Keratinocyte (primary cell): ENCODE data around the gene ALOX5AP. TPM values are rescaled to one million over a fixed set of nuclear protein-coding genes. Genes with fewer than 3 reads are reported as not detected.
A peak's percentile ranks its signal among the peaks of the same experiment; 100 is the strongest.

ENCODE experiments used
- DNase-seq: peaks from one replicate; pipeline ENCODE4 v3.0.0-alpha.2; 2011; ENCODE audit warnings: low read depth, missing footprints, low spot score
- FAIRE-seq: peaks from 2 replicates; lab custom pipeline; 2011; peaks lifted over from hg19 to GRCh38; lab: Jason Lieb, UNC
- H2AFZ ChIP-seq: 2 replicates; pipeline ENCODE4 v1.6.0; 2012; ENCODE audit warnings: low read length, control low read depth, inconsistent platforms; ENCODE audit not compliant: control insufficient read depth
- H3K27ac ChIP-seq: 2 replicates; pipeline ENCODE4 v1.5.1; 2011; ENCODE audit warnings: low read length; ENCODE audit not compliant: control insufficient read depth, insufficient read depth
- H3K27me3 ChIP-seq: 3 replicates; pipeline ENCODE4 v1.6.0; 2011; ENCODE audit warnings: low read length; ENCODE audit not compliant: control insufficient read depth, insufficient read depth; ENCODE audit errors: extremely low read depth
- H3K36me3 ChIP-seq, 2 experiments: 2 replicates in 1 of 2; 3 replicates in 1 of 2; pipeline ENCODE4 v1.5.1; 2011; ENCODE audit warnings: low read length in 2 of 2, mild to moderate bottlenecking in 1 of 2; ENCODE audit not compliant: control insufficient read depth in 2 of 2, insufficient read depth in 2 of 2; ENCODE audit errors: extremely low read depth in 1 of 2
- H3K4me1 ChIP-seq: 3 replicates; pipeline ENCODE4 v1.5.1; 2011; ENCODE audit warnings: low read length; ENCODE audit not compliant: control insufficient read depth, insufficient read depth; ENCODE audit errors: extremely low read depth
- H3K4me2 ChIP-seq: 3 replicates; pipeline ENCODE4 v1.6.0; 2011; ENCODE audit warnings: low read depth, low read length; ENCODE audit not compliant: control insufficient read depth, insufficient read depth; ENCODE audit errors: extremely low read depth
- H3K4me3 ChIP-seq, 3 experiments: fragments of 200-600 bp in 1 of 3; sonication (generic) in 1 of 3; 2 replicates in 2 of 3; 3 replicates in 1 of 3; pipeline ENCODE4 v1.5.1; 2011 to 2016; ENCODE audit warnings: low read length in 3 of 3, mild to moderate bottlenecking in 3 of 3, control low read depth in 2 of 3, inconsistent platforms in 1 of 3, low read depth in 1 of 3, mixed read lengths in 1 of 3, mixed run types in 1 of 3, moderate library complexity in 1 of 3; ENCODE audit not compliant: control insufficient read depth in 2 of 3, insufficient read depth in 2 of 3; ENCODE audit errors: extremely low read depth in 1 of 3
- H3K79me2 ChIP-seq: 2 replicates; pipeline ENCODE4 v1.6.0; 2012; ENCODE audit warnings: low read length; ENCODE audit not compliant: control insufficient read depth, insufficient read depth
- H3K9ac ChIP-seq: 3 replicates; pipeline ENCODE4 v1.6.0; 2011; ENCODE audit warnings: low read length; ENCODE audit not compliant: control insufficient read depth, insufficient read depth; ENCODE audit errors: extremely low read depth
- H3K9me1 ChIP-seq: 3 replicates; pipeline ENCODE4 v1.6.0; 2011; ENCODE audit warnings: low read length; ENCODE audit not compliant: control insufficient read depth, insufficient read depth; ENCODE audit errors: extremely low read depth
- H3K9me3 ChIP-seq: 2 replicates; pipeline ENCODE4 v1.5.1; 2012; ENCODE audit warnings: low read depth, low read length; ENCODE audit not compliant: control insufficient read depth
- H4K20me1 ChIP-seq: 3 replicates; pipeline ENCODE4 v1.6.0; 2011; ENCODE audit warnings: low read length; ENCODE audit not compliant: control insufficient read depth, insufficient read depth; ENCODE audit errors: extremely low read depth
- EZH2 ChIP-seq: IDR thresholded peaks from one replicate; pipeline ENCODE4 v1.6.1; 2012; ENCODE audit warnings: inconsistent platforms, mild to moderate bottlenecking, low read length, moderate library complexity
- dilution Hi-C: fragments of 300-500 bp; cut with MboI; formaldehyde crosslinking; loops from one replicate; pipeline ENCODE4 v1.7.0; 2020; ENCODE audit warnings: low sequenced_read_pairs; ENCODE audit not compliant: extremely low pct_ligation_motif_present
- polyA plus RNA-seq, 5 experiments: library from polyadenylated mRNA; depleted of rRNA in 3 of 5; stranded (reverse) in 3 of 5; stranded (forward) in 1 of 5; unstranded in 1 of 5; fragments of >200 nt; gene quantifications; 1 replicate in 1 of 5; 2 replicates in 3 of 5; 3 replicates in 1 of 5; pipeline versions ENCODE4 v1.2.1 to v1.2.3, GENCODE V29; 2011 to 2012; ENCODE audit warnings: missing spikeins in 2 of 5, low read depth in 1 of 5, low replicate concordance in 1 of 5
- TF ChIP-seq, protein P1 (sequence below), 3 experiments: IDR thresholded peaks in 1 of 3; conservative IDR thresholded peaks in 1 of 3; optimal IDR thresholded peaks in 1 of 3; 2 replicates in 2 of 3; 3 replicates in 1 of 3; pipeline versions ENCODE3 to v1.5.1; 2011; ENCODE audit warnings: low read length in 3 of 3, mild to moderate bottlenecking in 3 of 3, moderate library complexity in 2 of 3, control low read depth in 1 of 3, inconsistent platforms in 1 of 3; ENCODE audit not compliant: insufficient read depth in 2 of 3; ENCODE audit errors: extremely low read depth in 1 of 3

The ALOX5AP gene
- polyA plus RNA-seq, 1 donor (not counting 4 experiments of a cell fraction or from before 2014, with no cell fraction given): 0.31 TPM

DNA sequence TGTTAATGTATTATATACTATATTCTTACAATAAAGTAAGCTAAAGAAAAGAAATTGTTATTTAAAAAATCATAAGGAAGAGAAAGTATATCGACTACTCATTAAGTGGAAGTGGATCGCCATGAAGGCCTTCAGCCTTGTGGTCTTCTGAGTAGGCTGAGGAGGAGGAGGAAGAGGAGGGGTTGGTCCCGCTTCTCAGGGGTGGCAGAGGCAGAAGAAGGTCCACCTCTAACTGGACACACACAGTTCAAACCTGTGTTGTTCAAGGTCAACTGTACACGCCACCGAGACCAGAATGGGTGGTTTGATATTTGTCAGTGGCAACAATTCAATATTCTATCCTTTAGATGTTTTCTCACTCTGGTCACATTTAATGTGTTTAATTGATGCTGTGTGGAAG, 67.2 kb downstream of the ALOX5AP start:
- Histone ChIP-seq H3K9me1 (no peaks in the 10 kb centered on the region), H3K9ac (no peak overlapping the region), H3K79me2 (no peaks in the 10 kb centered on the region), H3K36me3 (no peaks in the 10 kb centered on the region), H3K4me1 (peaks cover 25% of the 10 kb centered on the region), H3K27me3 (no peaks in the 10 kb centered on the region), H3K4me3 (no peak overlapping the region), H3K9me3 (no peaks in the 10 kb centered on the region), H3K27ac (no peak overlapping the region), H3K4me2 (no peak overlapping the region), H2AFZ (no peak overlapping the region), H4K20me1 (no peaks in the 10 kb centered on the region)
- TF ChIP-seq EZH2: no peak
- TF ChIP-seq, protein P1, sequence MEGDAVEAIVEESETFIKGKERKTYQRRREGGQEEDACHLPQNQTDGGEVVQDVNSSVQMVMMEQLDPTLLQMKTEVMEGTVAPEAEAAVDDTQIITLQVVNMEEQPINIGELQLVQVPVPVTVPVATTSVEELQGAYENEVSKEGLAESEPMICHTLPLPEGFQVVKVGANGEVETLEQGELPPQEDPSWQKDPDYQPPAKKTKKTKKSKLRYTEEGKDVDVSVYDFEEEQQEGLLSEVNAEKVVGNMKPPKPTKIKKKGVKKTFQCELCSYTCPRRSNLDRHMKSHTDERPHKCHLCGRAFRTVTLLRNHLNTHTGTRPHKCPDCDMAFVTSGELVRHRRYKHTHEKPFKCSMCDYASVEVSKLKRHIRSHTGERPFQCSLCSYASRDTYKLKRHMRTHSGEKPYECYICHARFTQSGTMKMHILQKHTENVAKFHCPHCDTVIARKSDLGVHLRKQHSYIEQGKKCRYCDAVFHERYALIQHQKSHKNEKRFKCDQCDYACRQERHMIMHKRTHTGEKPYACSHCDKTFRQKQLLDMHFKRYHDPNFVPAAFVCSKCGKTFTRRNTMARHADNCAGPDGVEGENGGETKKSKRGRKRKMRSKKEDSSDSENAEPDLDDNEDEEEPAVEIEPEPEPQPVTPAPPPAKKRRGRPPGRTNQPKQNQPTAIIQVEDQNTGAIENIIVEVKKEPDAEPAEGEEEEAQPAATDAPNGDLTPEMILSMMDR (optimal IDR thresholded peaks at IDR 0.05 in 1 of 3, IDR thresholded peaks at IDR 0.05 in 1 of 3, conservative IDR thresholded peaks at IDR 0.05 in 1 of 3; ENCODE audit: extremely low read depth in 1 of 3, insufficient read depth in 2 of 3, low read length in 3 of 3): no peak
- dilution Hi-C loops: loop anchor here (10.0 kb wide), 1 partner anchor 222 kb away; no protein-coding TSS in a partner anchor
- no peak for DNase-seq
- FAIRE-seq: no peak

- dilution Hi-C loops: loop anchor here (10.0 kb wide), 1 partner anchor 222 kb away; no protein-coding TSS in a partner anchor
- H4K20me1 ChIP-seq: no peaks in the 10 kb centered on the region
- FAIRE-seq: peak; percentile 41
- H3K9me1 ChIP-seq: no peaks in the 10 kb centered on the region
- no peak overlapping the region for H3K9ac ChIP-seq
- no peak overlapping the region for H3K27ac ChIP-seq
- peak overlapping the region in 1 of 3 experiments; percentile 9 for H3K4me3 ChIP-seq
- H3K36me3 ChIP-seq: no peaks in the 10 kb centered on the region
- no peaks in the 10 kb centered on the region for H3K79me2 ChIP-seq
- H3K4me2 ChIP-seq: peak overlapping the region; percentile 46
- H2AFZ ChIP-seq: peak overlapping the region; percentile 70
- H3K27me3 ChIP-seq: no peaks in the 10 kb centered on the region
- TF ChIP-seq, protein P1 (optimal IDR thresholded peaks at IDR 0.05 in 1 of 3, IDR thresholded peaks at IDR 0.05 in 1 of 3, conservative IDR thresholded peaks at IDR 0.05 in 1 of 3; ENCODE audit: extremely low read depth in 1 of 3, insufficient read depth in 2 of 3, low read length in 3 of 3): peak; percentile 87 to 97 (median 95)
- no peak for TF ChIP-seq EZH2
- no peak for DNase-seq
- peaks cover 24% of the 10 kb centered on the region for H3K4me1 ChIP-seq
- no peaks in the 10 kb centered on the region for H3K9me3 ChIP-seq
These were observed 67.7 kb downstream of the ALOX5AP start for GRCh38 chr13:30802953-30803478.
